ENCODE measurements around the gene NSMCE4A. TPM values are rescaled to one million over a fixed set of nuclear protein-coding genes. Genes with fewer than 3 reads are reported as not detected.

The NSMCE4A gene
- total RNA-seq, 3 donors from 2014 or later (not counting 1 experiment from before 2014, with no cell fraction given), result 47.8 to 60.3 (median 47.9) TPM

- peaks cover 3 to 8% of the 10 kb centered on the region in 2 donors for H3K9me3 Mint-ChIP-seq
- no peak overlapping the region for H3K4me3 ChIP-seq (ENCODE audit: low read length)
- H3K4me1 ChIP-seq (ENCODE audit: control insufficient read depth, insufficient read depth, low read length), result no peaks in the 10 kb centered on the region
- peaks cover 11% of the 10 kb centered on the region for H3K9me3 ChIP-seq (ENCODE audit: control insufficient read depth, insufficient read depth, low read length)
- no peaks in the 10 kb centered on the region for H3K36me3 ChIP-seq (ENCODE audit: control insufficient read depth, insufficient read depth, low read length)
- no peaks in the 10 kb centered on the region for H3K27me3 ChIP-seq (ENCODE audit: control insufficient read depth, insufficient read depth, low read length)
- peaks cover 15% of the 10 kb centered on the region for H3K36me3 Mint-ChIP-seq
- TF ChIP-seq, protein P1, sequence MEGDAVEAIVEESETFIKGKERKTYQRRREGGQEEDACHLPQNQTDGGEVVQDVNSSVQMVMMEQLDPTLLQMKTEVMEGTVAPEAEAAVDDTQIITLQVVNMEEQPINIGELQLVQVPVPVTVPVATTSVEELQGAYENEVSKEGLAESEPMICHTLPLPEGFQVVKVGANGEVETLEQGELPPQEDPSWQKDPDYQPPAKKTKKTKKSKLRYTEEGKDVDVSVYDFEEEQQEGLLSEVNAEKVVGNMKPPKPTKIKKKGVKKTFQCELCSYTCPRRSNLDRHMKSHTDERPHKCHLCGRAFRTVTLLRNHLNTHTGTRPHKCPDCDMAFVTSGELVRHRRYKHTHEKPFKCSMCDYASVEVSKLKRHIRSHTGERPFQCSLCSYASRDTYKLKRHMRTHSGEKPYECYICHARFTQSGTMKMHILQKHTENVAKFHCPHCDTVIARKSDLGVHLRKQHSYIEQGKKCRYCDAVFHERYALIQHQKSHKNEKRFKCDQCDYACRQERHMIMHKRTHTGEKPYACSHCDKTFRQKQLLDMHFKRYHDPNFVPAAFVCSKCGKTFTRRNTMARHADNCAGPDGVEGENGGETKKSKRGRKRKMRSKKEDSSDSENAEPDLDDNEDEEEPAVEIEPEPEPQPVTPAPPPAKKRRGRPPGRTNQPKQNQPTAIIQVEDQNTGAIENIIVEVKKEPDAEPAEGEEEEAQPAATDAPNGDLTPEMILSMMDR (IDR thresholded peaks at IDR 0.05), result no peak
- H3K27me3 Mint-ChIP-seq (ENCODE audit: low read depth in 2 of 2), result peaks cover 17 to 32% of the 10 kb centered on the region in 2 donors
- no peak overlapping the region for H3K4me3 Mint-ChIP-seq
- intact Hi-C loops (cut with micrococcal nuclease), result no loop called here
- no peaks in the 10 kb centered on the region for H3K4me1 Mint-ChIP-seq
- no peak overlapping the region for H3K27ac Mint-ChIP-seq
- no peak for DNase-seq
- WGBS (ENCODE audit: insufficient coverage), result 92% methylated on average over 5 of the region's 5 CpGs
- ATAC-seq, result no peak
- H3K27ac ChIP-seq (ENCODE audit: low read length), result no peak overlapping the region
Measured at GRCh38 chr10:121983852-121984251, 8.8 kb upstream of the NSMCE4A start.

DNA sequence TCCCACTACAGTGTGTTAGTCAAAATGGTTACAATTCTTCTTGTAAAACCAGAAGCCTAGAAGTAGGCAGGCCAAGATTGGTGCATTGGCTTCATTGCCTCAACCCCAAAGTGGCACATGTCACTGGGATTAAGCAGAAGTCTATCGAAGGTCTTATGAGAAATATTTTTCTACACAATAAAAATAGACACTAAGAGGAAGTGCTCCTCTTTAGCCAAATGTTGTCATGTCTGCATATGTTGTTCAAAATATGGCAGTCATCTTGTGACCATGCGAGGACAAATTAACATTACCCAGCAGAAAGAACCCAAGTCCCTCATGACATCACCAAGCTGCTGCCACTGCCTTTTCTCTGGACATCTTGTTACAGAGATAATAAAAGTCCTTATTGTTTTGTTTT lies 6.3 kb upstream of the NSMCE4A start:
- TF ChIP-seq, protein P1 (IDR thresholded peaks at IDR 0.05), result no peak
- no peak overlapping the region for H3K4me3 ChIP-seq (ENCODE audit: low read length)
- H3K9me3 ChIP-seq (ENCODE audit: control insufficient read depth, insufficient read depth, low read length), result peaks cover 11% of the 10 kb centered on the region
- H3K27me3 ChIP-seq (ENCODE audit: control insufficient read depth, insufficient read depth, low read length), result no peaks in the 10 kb centered on the region
- H3K4me1 ChIP-seq (ENCODE audit: control insufficient read depth, insufficient read depth, low read length), result no peaks in the 10 kb centered on the region
- H3K36me3 Mint-ChIP-seq, result peaks cover 15% of the 10 kb centered on the region
- WGBS (ENCODE audit: insufficient coverage), result 80% methylated on average over 1 of the region's 2 CpGs
- peaks cover 10 to 25% of the 10 kb centered on the region in 2 donors for H3K27me3 Mint-ChIP-seq (ENCODE audit: low read depth in 2 of 2)
- H3K36me3 ChIP-seq (ENCODE audit: control insufficient read depth, insufficient read depth, low read length), result no peaks in the 10 kb centered on the region
- no peaks in the 10 kb centered on the region for H3K4me1 Mint-ChIP-seq
- H3K27ac ChIP-seq (ENCODE audit: low read length), result no peak overlapping the region
- H3K27ac Mint-ChIP-seq, result no peak overlapping the region
- intact Hi-C loops (cut with micrococcal nuclease), result no loop called here
- DNase-seq, result no peak
- H3K9me3 Mint-ChIP-seq, result peaks cover 3 to 6% of the 10 kb centered on the region in 2 donors
- no peak for ATAC-seq
- H3K4me3 Mint-ChIP-seq, result no peak overlapping the region

- peaks cover 8 to 13% of the 10 kb centered on the region in 2 donors for H3K4me1 Mint-ChIP-seq
- H3K9me3 Mint-ChIP-seq, result no peaks in the 10 kb centered on the region
- Histone ChIP-seq H3K27ac (ENCODE audit: low read length) (no peak overlapping the region), H3K4me3 (ENCODE audit: low read length) (no peak overlapping the region), H3K36me3 (ENCODE audit: control insufficient read depth, insufficient read depth, low read length) (no peaks in the 10 kb centered on the region), H3K9me3 (ENCODE audit: control insufficient read depth, insufficient read depth, low read length) (no peaks in the 10 kb centered on the region), H3K4me1 (ENCODE audit: control insufficient read depth, insufficient read depth, low read length) (peaks cover 15% of the 10 kb centered on the region), H3K27me3 (ENCODE audit: control insufficient read depth, insufficient read depth, low read length) (no peaks in the 10 kb centered on the region)
- intact Hi-C loops (cut with micrococcal nuclease), result no loop called here
- 96% methylated on average over 26 of the region's 26 CpGs for WGBS (ENCODE audit: insufficient coverage)
- ATAC-seq (no peak), DNase-seq (no peak)
- peaks cover 5 to 17% of the 10 kb centered on the region in 2 donors for H3K27me3 Mint-ChIP-seq (ENCODE audit: low read depth in 2 of 2)
- no peak overlapping the region for H3K27ac Mint-ChIP-seq
- H3K4me3 Mint-ChIP-seq, result no peak overlapping the region
- H3K36me3 Mint-ChIP-seq, result no peaks in the 10 kb centered on the region
- TF ChIP-seq, protein P1 (IDR thresholded peaks at IDR 0.05), result no peak
Measured at GRCh38 chr10:121978511-121978910, 3.5 kb upstream of the NSMCE4A start.

- intact Hi-C loops (cut with micrococcal nuclease), result no loop called here
- peaks cover 18 to 23% of the 10 kb centered on the region in 2 donors for H3K4me1 Mint-ChIP-seq
- DNase-seq, result no peak
- H3K27me3 Mint-ChIP-seq (ENCODE audit: low read depth in 2 of 2), result peaks cover 0 to 10% of the 10 kb centered on the region in 2 donors
- no peaks in the 10 kb centered on the region for H3K36me3 Mint-ChIP-seq
- ATAC-seq, result no peak
- Histone ChIP-seq H3K36me3 (ENCODE audit: control insufficient read depth, insufficient read depth, low read length) (no peaks in the 10 kb centered on the region), H3K9me3 (ENCODE audit: control insufficient read depth, insufficient read depth, low read length) (no peaks in the 10 kb centered on the region), H3K4me1 (ENCODE audit: control insufficient read depth, insufficient read depth, low read length) (peaks cover 19% of the 10 kb centered on the region), H3K4me3 (ENCODE audit: low read length) (no peak overlapping the region), H3K27me3 (ENCODE audit: control insufficient read depth, insufficient read depth, low read length) (no peaks in the 10 kb centered on the region), H3K27ac (ENCODE audit: low read length) (no peak overlapping the region)
- H3K9me3 Mint-ChIP-seq, result no peaks in the 10 kb centered on the region
- peak overlapping the region; percentile 31 for H3K4me3 Mint-ChIP-seq
- TF ChIP-seq, protein P1 (IDR thresholded peaks at IDR 0.05), result no peak
- no peak overlapping the region for H3K27ac Mint-ChIP-seq
- 95% methylated on average over 6 of the region's 6 CpGs for WGBS (ENCODE audit: insufficient coverage)
Measured at GRCh38 chr10:121976607-121977006, 1.6 kb upstream of the NSMCE4A start.

Data from natural killer cell (primary cell).